Cardiac muscle cell (in vitro differentiated cells and primary cell): Measurements from ENCODE around the gene OR5AR1. TPM values are rescaled to one million over a fixed set of nuclear protein-coding genes. Genes with fewer than 3 reads are reported as not detected.

Experiments used
- DNase-seq, 2 donors: peaks; one replicate each; pipeline versions ENCODE4 v3.0.0 to v3.0.0-alpha.2; 2010 to 2017; ENCODE audit warnings: low read depth in 1 of 2, low spot score in 1 of 2
- H3K27ac ChIP-seq: fragments of 200-600 bp; sonication (generic); 2 replicates; pipeline ENCODE4 v1.5.1; 2016
- H3K27me3 ChIP-seq: fragments of 200-600 bp; sonication (generic); 2 replicates; pipeline ENCODE4 v1.6.0; 2016; ENCODE audit warnings: control low read depth
- H3K36me3 ChIP-seq: fragments of 200-600 bp; sonication (generic); 2 replicates; pipeline ENCODE4 v1.5.1; 2016; ENCODE audit warnings: control low read depth
- H3K4me1 ChIP-seq: fragments of 200-600 bp; sonication (generic); 2 replicates; pipeline ENCODE4 v1.8.1; 2017; ENCODE audit warnings: low read depth, mild to moderate bottlenecking, mixed run types
- H3K4me3 ChIP-seq: fragments of 200-600 bp; sonication (generic); 2 replicates; pipeline ENCODE4 v1.5.1; 2016; ENCODE audit warnings: mild to moderate bottlenecking
- H3K9me3 ChIP-seq: fragments of 200-600 bp; sonication (generic); 2 replicates; pipeline ENCODE4 v1.5.1; 2017; ENCODE audit warnings: low read depth, mild to moderate bottlenecking, control low read depth
- CTCF ChIP-seq: IDR thresholded peaks from 2 replicates; pipeline ENCODE4 v1.5.1; 2012; ENCODE audit warnings: low read depth, mild to moderate bottlenecking, low read length
- polyA plus RNA-seq: library from polyadenylated mRNA; unstranded; fragments of >200 nt; fragmentation: Nextera tagmentation; extraction: Ambion mirVana; gene quantifications from 2 replicates; pipeline ENCODE4 v1.2.1, GENCODE V29; 2016
- total RNA-seq: library from RNA; depleted of rRNA; stranded (reverse); fragments of >200 nt; gene quantifications from 2 replicates; pipeline ENCODE4 v1.2.3, GENCODE V29; 2016

Gene OR5AR1
- total RNA-seq (not detected in 2 replicates), polyA plus RNA-seq (not detected in 2 replicates)

GRCh38 chr11:56663386-56663785 lies at the start of gene OR5AR1:
TSS of gene OR5AR1 (plus strand) at chr11:56663686. CDS start at chr11:56663686, 0 bp downstream.
- no peak for DNase-seq
- Histone ChIP-seq H3K27ac (no peak within 1 kb of the TSS), H3K4me1 (no peaks in the 10 kb centered on the region), H3K9me3 (no peaks in the 10 kb centered on the region), H3K36me3 (no peaks in the 10 kb centered on the region), H3K4me3 (no peak within 1 kb of the TSS), H3K27me3 (no peaks in the 10 kb centered on the region)
- no peak for TF ChIP-seq CTCF

DNA sequence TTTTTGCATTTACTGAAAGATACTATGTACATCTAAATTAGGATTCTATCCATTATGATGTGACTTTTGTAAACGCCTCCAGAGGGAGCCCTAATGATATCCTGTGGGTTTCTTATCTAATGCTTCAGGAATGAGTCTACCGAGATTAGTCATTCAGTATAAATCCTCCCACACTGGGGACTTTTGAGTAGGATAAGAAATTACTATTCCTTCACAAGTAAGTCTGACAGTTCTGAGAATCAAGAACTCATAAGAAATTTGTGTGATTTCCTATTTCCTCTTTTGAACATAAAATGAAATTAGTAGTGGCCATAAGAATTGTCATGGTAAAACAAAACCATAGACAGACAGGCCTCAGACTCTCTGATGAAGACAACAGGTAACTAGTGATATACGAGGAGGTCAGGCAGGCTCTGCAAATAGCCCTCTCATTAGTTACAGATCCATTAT lies 38.8 kb upstream of the OR5AR1 start:
- no peaks in the 10 kb centered on the region for H3K9me3 ChIP-seq
- peak; percentile 55 to 61 for DNase-seq
- H3K4me1 ChIP-seq = no peaks in the 10 kb centered on the region
- H3K4me3 ChIP-seq = no peak overlapping the region
- no peaks in the 10 kb centered on the region for H3K27me3 ChIP-seq
- H3K36me3 ChIP-seq = no peaks in the 10 kb centered on the region
- TF ChIP-seq CTCF = peak; percentile 29
- no peak overlapping the region for H3K27ac ChIP-seq

DNA sequence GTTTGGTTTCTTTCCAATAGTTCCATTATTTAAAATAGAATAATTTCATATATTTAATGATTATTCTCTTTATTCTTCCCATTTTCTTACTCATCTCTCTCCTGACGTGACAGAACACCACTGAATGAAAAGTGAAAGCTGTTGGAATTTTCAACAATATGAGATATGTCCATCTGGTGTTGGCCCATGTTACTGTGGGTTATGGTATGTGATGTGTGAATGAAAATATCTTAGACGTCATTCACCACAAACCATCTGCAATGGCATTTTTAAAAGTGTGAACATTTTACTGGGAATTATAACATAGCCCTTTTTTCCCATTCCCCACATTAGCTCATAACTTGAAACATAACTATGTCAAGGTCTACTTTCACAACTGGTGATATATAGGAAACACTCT lies 37.5 kb upstream of the OR5AR1 start:
- no peaks in the 10 kb centered on the region for H3K27me3 ChIP-seq

DNA sequence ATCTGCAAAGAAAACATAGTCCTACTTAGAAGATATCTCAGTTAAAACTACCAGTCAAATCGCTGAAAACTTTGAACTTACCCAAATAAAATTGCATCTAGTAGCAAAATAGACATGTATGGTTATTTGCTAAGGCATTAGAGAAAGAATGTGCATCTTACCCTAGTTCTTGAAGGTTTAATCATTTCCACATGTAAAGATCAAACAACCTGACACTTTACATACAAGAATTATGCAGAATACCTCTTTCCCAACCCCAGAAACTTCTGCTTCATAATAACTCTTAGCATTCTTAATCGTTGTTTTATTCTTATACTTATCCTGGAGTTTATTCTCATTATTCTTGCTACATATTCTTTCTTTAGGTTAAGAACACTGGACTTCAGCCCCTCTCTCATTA lies 31.2 kb upstream of the OR5AR1 start:
- Histone ChIP-seq H3K27ac (no peak overlapping the region), H3K36me3 (no peaks in the 10 kb centered on the region), H3K9me3 (no peaks in the 10 kb centered on the region), H3K27me3 (no peaks in the 10 kb centered on the region), H3K4me1 (no peaks in the 10 kb centered on the region), H3K4me3 (no peak overlapping the region)
- DNase-seq = no peak
- TF ChIP-seq CTCF = no peak

More for the DNA sequence above, 37.5 kb upstream of the OR5AR1 start:
- no peaks in the 10 kb centered on the region for H3K4me1 ChIP-seq
- DNase-seq = no peak
- TF ChIP-seq CTCF = no peak
- H3K4me3 ChIP-seq = no peak overlapping the region
- no peak overlapping the region for H3K27ac ChIP-seq
- no peaks in the 10 kb centered on the region for H3K36me3 ChIP-seq
- H3K9me3 ChIP-seq = no peaks in the 10 kb centered on the region

DNA sequence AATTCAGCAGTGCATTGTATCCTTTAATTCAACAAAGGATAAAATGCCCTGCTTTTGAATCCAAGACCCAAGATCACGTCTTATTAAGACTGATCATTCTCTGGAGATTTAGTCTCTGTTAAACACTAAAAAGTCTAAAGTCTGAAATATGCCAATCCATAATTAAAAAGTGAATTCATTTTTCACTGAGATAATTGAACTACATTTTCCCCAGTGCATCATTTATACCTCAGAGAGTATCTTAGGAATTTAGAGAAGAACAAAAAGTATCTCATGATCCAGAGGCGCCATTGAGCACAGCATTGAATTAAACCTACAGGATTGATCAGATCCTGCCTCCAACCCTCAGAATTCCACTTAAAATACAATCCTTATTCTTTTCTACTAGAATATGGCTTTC lies 26.6 kb upstream of the OR5AR1 start:
- Histone ChIP-seq H3K4me3 (no peak overlapping the region), H3K27me3 (no peaks in the 10 kb centered on the region), H3K9me3 (no peaks in the 10 kb centered on the region), H3K27ac (no peak overlapping the region), H3K4me1 (no peaks in the 10 kb centered on the region), H3K36me3 (no peaks in the 10 kb centered on the region)
- no peak for DNase-seq
- no peak for TF ChIP-seq CTCF

DNA sequence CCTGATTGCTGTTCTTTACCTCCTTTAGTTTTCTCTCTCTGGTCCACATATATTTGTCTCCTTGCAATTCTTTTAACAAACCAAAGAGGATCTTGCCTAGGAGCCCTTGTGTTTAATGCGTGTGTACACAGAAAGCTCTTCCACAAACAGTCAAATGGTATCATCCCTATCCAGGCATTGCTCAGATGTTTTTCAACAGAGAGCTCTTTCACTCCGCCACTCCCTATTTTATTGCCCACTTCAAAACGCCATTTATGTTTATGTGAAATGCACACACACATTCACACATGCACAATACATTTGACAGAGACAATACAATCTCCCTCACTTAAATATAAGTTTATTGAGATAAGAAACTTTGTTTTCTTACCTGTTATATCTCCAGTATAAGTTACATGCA lies 26.0 kb upstream of the OR5AR1 start:
- Histone ChIP-seq H3K36me3 (no peaks in the 10 kb centered on the region), H3K4me1 (no peaks in the 10 kb centered on the region), H3K9me3 (no peaks in the 10 kb centered on the region), H3K4me3 (no peak overlapping the region), H3K27ac (no peak overlapping the region), H3K27me3 (no peaks in the 10 kb centered on the region)
- TF ChIP-seq CTCF = no peak
- DNase-seq = no peak
